H9 (cell line): Measurements from ENCODE around the gene POU6F2. TPM values are rescaled to one million over a fixed set of nuclear protein-coding genes. Genes with fewer than 3 reads are reported as not detected.

Source experiments
- DNase-seq: peaks from one replicate; pipeline ENCODE4 v3.0.0-alpha.2; 2017
- H2AFZ ChIP-seq: one replicate; pipeline ENCODE4 v1.6.1; 2013; ENCODE audit warnings: mild to moderate bottlenecking, low read length, control low read depth, moderate library complexity
- H2AK5ac ChIP-seq: 2 replicates; pipeline ENCODE4 v1.6.1; 2013; ENCODE audit warnings: low read length, control low read depth, mixed read lengths; ENCODE audit not compliant: insufficient read length
- H2BK120ac ChIP-seq: one replicate; pipeline ENCODE4 v1.6.1; 2013; ENCODE audit warnings: low read depth, mild to moderate bottlenecking, low read length, control low read depth, inconsistent platforms; ENCODE audit not compliant: poor library complexity, severe bottlenecking
- H2BK12ac ChIP-seq: 2 replicates; pipeline ENCODE4 v1.6.1; 2013; ENCODE audit warnings: low read length, control low read depth, mixed read lengths, low read depth; ENCODE audit not compliant: insufficient read length
- H2BK15ac ChIP-seq: 2 replicates; pipeline ENCODE4 v1.6.1; 2013; ENCODE audit warnings: low read depth, low read length, control low read depth
- H2BK20ac ChIP-seq: one replicate; pipeline ENCODE4 v1.6.1; 2013; ENCODE audit warnings: low read depth, mild to moderate bottlenecking, low read length, control low read depth, inconsistent platforms; ENCODE audit not compliant: poor library complexity, severe bottlenecking
- H2BK5ac ChIP-seq: 2 replicates; pipeline ENCODE4 v1.6.1; 2013; ENCODE audit warnings: low read length, control low read depth, mixed read lengths; ENCODE audit not compliant: insufficient read length
- H3K14ac ChIP-seq: 2 replicates; pipeline ENCODE4 v1.6.1; 2013; ENCODE audit warnings: low read length, control low read depth; ENCODE audit not compliant: insufficient read depth
- H3K18ac ChIP-seq: 2 replicates; pipeline ENCODE4 v1.6.1; 2013; ENCODE audit warnings: low read depth, mild to moderate bottlenecking, mixed read lengths, low read length, control low read depth; ENCODE audit not compliant: insufficient read length
- H3K23ac ChIP-seq: 2 replicates; pipeline ENCODE4 v1.6.1; 2013; ENCODE audit warnings: low read length, control low read depth, mixed read lengths, low read depth; ENCODE audit not compliant: insufficient read length
- H3K23me2 ChIP-seq: 2 replicates; pipeline ENCODE4 v1.6.1; 2013; ENCODE audit warnings: low read depth, mild to moderate bottlenecking, mixed read lengths, low read length, control low read depth; ENCODE audit not compliant: insufficient read length, poor library complexity, severe bottlenecking
- H3K27ac ChIP-seq: 2 replicates; pipeline ENCODE4 v1.5.1; 2013; ENCODE audit warnings: low read length, control low read depth, mixed read lengths, low read depth; ENCODE audit not compliant: insufficient read length
- H3K27me3 ChIP-seq: 2 replicates; pipeline ENCODE4 v1.6.1; 2013; ENCODE audit warnings: low read length, control low read depth, inconsistent platforms; ENCODE audit not compliant: insufficient read depth
- H3K4ac ChIP-seq: 2 replicates; pipeline ENCODE4 v1.6.1; 2013; ENCODE audit warnings: low read depth, mild to moderate bottlenecking, control low read depth, inconsistent platforms, low read length, moderate library complexity
- H3K4me1 ChIP-seq: 2 replicates; pipeline ENCODE4 v1.6.1; 2013; ENCODE audit warnings: low read length, control low read depth, inconsistent platforms; ENCODE audit not compliant: insufficient read depth
- H3K4me2 ChIP-seq: 2 replicates; pipeline ENCODE4 v1.6.1; 2013; ENCODE audit warnings: low read length, control low read depth, mixed read lengths; ENCODE audit not compliant: insufficient read length, insufficient read depth
- H3K56ac ChIP-seq: 2 replicates; pipeline ENCODE4 v1.6.1; 2013; ENCODE audit warnings: low read depth, mild to moderate bottlenecking, mixed read lengths, low read length, control low read depth; ENCODE audit not compliant: insufficient read length
- H3K79me1 ChIP-seq: 2 replicates; pipeline ENCODE4 v1.6.1; 2013; ENCODE audit warnings: low read depth, mild to moderate bottlenecking, moderate library complexity, low read length, control low read depth, inconsistent platforms; ENCODE audit not compliant: insufficient read depth, poor library complexity, severe bottlenecking
- H3K79me2 ChIP-seq: 2 replicates; pipeline ENCODE4 v1.6.1; 2013; ENCODE audit warnings: low read length, control low read depth, inconsistent platforms; ENCODE audit not compliant: insufficient read depth
- H3K9ac ChIP-seq: 2 replicates; pipeline ENCODE4 v1.6.1; 2013; ENCODE audit warnings: low read length, control low read depth, mixed read lengths; ENCODE audit not compliant: insufficient read length; ENCODE audit errors: extremely low read depth
- H3K9me3 ChIP-seq: one replicate; pipeline ENCODE4 v1.6.1; 2013; ENCODE audit warnings: low read depth, low read length, inconsistent platforms; ENCODE audit not compliant: control insufficient read depth
- H3T11ph ChIP-seq: one replicate; pipeline ENCODE4 v1.6.1; 2013; ENCODE audit warnings: mild to moderate bottlenecking, low read length, control low read depth, inconsistent platforms
- H4K20me1 ChIP-seq: one replicate; pipeline ENCODE4 v1.6.1; 2013; ENCODE audit not compliant: control insufficient read depth, insufficient read length, insufficient read depth
- H4K5ac ChIP-seq: 2 replicates; pipeline ENCODE4 v1.6.1; 2013; ENCODE audit warnings: low read depth, mild to moderate bottlenecking, mixed read lengths, low read length, control low read depth; ENCODE audit not compliant: insufficient read length
- H4K8ac ChIP-seq: replicated peaks from 2 replicates; pipeline ENCODE4 v1.6.1; 2013; ENCODE audit warnings: low read length, control low read depth, mixed read lengths, low read depth; ENCODE audit not compliant: insufficient read length
- H4K91ac ChIP-seq: 2 replicates; pipeline ENCODE4 v1.6.1; 2013; ENCODE audit warnings: low read depth, mild to moderate bottlenecking, moderate library complexity, mixed read lengths, low read length, control low read depth; ENCODE audit not compliant: insufficient read length
- H3K27ac Mint-ChIP-seq, 3 experiments: 2 replicates in 2 of 3; 3 replicates in 1 of 3; pipeline ENCODE4 v1.8.0; 2020 to 2021; ENCODE audit warnings: mixed read lengths in 3 of 3, mild to moderate bottlenecking in 1 of 3, moderate library complexity in 1 of 3
- H3K27me3 Mint-ChIP-seq: 2 replicates; pipeline ENCODE4 v1.8.0; 2021; ENCODE audit warnings: low read depth, mild to moderate bottlenecking, moderate library complexity, mixed read lengths
- H3K36me3 Mint-ChIP-seq, 3 experiments: 2 replicates in 2 of 3; 3 replicates in 1 of 3; pipeline ENCODE4 v1.8.0; 2020 to 2021; ENCODE audit warnings: low read depth in 3 of 3, mixed read lengths in 3 of 3; ENCODE audit not compliant: insufficient read depth in 1 of 3
- H3K4me1 Mint-ChIP-seq, 2 experiments: 2 replicates each; pipeline ENCODE4 v1.8.0; 2020; ENCODE audit warnings: mixed read lengths in 2 of 2
- H3K4me3 Mint-ChIP-seq, 2 experiments: 2 replicates in 1 of 2; 3 replicates in 1 of 2; pipeline ENCODE4 v1.8.0; 2020 to 2021; ENCODE audit warnings: mild to moderate bottlenecking in 2 of 2, mixed read lengths in 2 of 2, moderate library complexity in 1 of 2
- H3K9me3 Mint-ChIP-seq, 2 experiments: 2 replicates in 1 of 2; 3 replicates in 1 of 2; pipeline ENCODE4 v1.8.0; 2020; ENCODE audit warnings: mild to moderate bottlenecking in 2 of 2, mixed read lengths in 2 of 2, moderate library complexity in 1 of 2
- WGBS: extraction: QIAGEN DNeasy Blood & Tissue Kit; methylation state at CpG from one replicate; pipeline ENCODE4 v1.1.7; 2013; ENCODE audit warnings: missing lambda C conversion rate, low lambda C conversion rate, mixed read lengths; ENCODE audit not compliant: insufficient read length; ENCODE audit errors: extremely low coverage; 5-methylcytosine and 5-hydroxymethylcytosine counted together
- total RNA-seq: library from RNA; stranded (reverse); gene quantifications from 2 replicates; pipeline ENCODE4 v1.2.1, GENCODE V29; 2021
- TF ChIP-seq, protein P1 (sequence below): fragments of 200-600 bp; sonication (generic); conservative IDR thresholded peaks from 3 replicates; pipeline ENCODE4 v1.8.0; 2021; ENCODE audit warnings: antibody characterized with exemption, mild to moderate bottlenecking

POU6F2 gene
- total RNA-seq, 1 experiment from 2014 or later: 1.9 TPM

DNA sequence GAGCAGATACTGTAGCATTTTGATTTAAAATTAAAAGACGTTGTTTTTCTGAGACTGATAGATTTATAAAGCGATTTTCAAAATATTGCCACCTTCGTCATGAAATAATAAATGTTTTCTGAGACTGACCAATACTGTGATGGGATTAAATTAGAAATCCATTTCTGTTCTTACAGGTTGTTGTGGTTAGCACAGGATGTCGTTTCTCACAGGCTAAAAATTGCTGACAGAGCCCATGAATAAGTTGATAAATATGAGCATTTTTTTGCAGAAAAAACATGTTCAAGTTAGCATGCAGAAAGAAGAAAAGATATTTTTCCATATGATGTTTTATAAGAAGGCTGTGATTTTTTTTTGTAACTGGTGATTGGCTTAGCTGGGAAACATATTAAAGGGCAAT, 66.8 kb downstream of the POU6F2 start:
- Histone ChIP-seq H3K4me1 (no peaks in the 10 kb centered on the region), H3K27me3 (no peaks in the 10 kb centered on the region), H4K91ac (no peak overlapping the region), H3K79me2 (no peaks in the 10 kb centered on the region), H3K23ac (no peak overlapping the region), H3K4ac (no peak overlapping the region), H3K4me2 (no peak overlapping the region), H3K14ac (no peak overlapping the region), H3K23me2 (no peaks in the 10 kb centered on the region), H3K79me1 (no peaks in the 10 kb centered on the region), H2BK5ac (no peak overlapping the region), H2AFZ (no peak overlapping the region), H4K20me1 (no peaks in the 10 kb centered on the region), H3K9me3 (no peaks in the 10 kb centered on the region), H3K18ac (no peak overlapping the region), H2BK120ac (no peak overlapping the region), H2BK12ac (no peak overlapping the region), H3K27ac (no peak overlapping the region), H4K5ac (no peak overlapping the region), H4K8ac (no peak overlapping the region), H2BK15ac (no peak overlapping the region), H2AK5ac (no peak overlapping the region), H3K9ac (no peak overlapping the region), H2BK20ac (no peak overlapping the region), H3T11ph (no peak overlapping the region), H3K56ac (no peak overlapping the region)
- H3K4me1 Mint-ChIP-seq: peaks cover 11 to 19% of the 10 kb centered on the region in 2 experiments
- H3K36me3 Mint-ChIP-seq: no peaks in the 10 kb centered on the region; a peak in 1 of 7 replicates
- H3K4me3 Mint-ChIP-seq: no peak overlapping the region
- DNase-seq: no peak
- H3K27me3 Mint-ChIP-seq: no peaks in the 10 kb centered on the region
- TF ChIP-seq, protein P1, sequence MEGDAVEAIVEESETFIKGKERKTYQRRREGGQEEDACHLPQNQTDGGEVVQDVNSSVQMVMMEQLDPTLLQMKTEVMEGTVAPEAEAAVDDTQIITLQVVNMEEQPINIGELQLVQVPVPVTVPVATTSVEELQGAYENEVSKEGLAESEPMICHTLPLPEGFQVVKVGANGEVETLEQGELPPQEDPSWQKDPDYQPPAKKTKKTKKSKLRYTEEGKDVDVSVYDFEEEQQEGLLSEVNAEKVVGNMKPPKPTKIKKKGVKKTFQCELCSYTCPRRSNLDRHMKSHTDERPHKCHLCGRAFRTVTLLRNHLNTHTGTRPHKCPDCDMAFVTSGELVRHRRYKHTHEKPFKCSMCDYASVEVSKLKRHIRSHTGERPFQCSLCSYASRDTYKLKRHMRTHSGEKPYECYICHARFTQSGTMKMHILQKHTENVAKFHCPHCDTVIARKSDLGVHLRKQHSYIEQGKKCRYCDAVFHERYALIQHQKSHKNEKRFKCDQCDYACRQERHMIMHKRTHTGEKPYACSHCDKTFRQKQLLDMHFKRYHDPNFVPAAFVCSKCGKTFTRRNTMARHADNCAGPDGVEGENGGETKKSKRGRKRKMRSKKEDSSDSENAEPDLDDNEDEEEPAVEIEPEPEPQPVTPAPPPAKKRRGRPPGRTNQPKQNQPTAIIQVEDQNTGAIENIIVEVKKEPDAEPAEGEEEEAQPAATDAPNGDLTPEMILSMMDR: no peak
- no CpG with 5 or more reads among the region's 4 CpGs for WGBS
- no peak overlapping the region for H3K27ac Mint-ChIP-seq
- H3K9me3 Mint-ChIP-seq: no peaks in the 10 kb centered on the region
